WTC11 (cell line): Measurements from ENCODE around the gene STK32C.

Experiments used
- ETV6 ChIP-seq: sonication (generic); formaldehyde crosslinking; IDR thresholded peaks from 2 replicates; pipeline ENCODE4 v1.8.1; 2022; ENCODE audit warnings: mild to moderate bottlenecking, missing genetic modification reagents
- SMAD3 ChIP-seq: sonication (generic); formaldehyde crosslinking; IDR thresholded peaks from 2 replicates; pipeline ENCODE4 v1.8.0; 2022; ENCODE audit warnings: missing genetic modification reagents, mild to moderate bottlenecking, borderline replicate concordance
- TF ChIP-seq, protein P1 (sequence below): fragments of 200-600 bp; IDR thresholded peaks from 2 replicates; pipeline ENCODE4 v1.8.0; 2022; ENCODE audit warnings: antibody characterized with exemption
- TF ChIP-seq, protein P2 (sequence below): sonication (generic); formaldehyde crosslinking; IDR thresholded peaks from 2 replicates; pipeline ENCODE4 v1.8.0; 2022; ENCODE audit warnings: mild to moderate bottlenecking, missing genetic modification reagents

DNA sequence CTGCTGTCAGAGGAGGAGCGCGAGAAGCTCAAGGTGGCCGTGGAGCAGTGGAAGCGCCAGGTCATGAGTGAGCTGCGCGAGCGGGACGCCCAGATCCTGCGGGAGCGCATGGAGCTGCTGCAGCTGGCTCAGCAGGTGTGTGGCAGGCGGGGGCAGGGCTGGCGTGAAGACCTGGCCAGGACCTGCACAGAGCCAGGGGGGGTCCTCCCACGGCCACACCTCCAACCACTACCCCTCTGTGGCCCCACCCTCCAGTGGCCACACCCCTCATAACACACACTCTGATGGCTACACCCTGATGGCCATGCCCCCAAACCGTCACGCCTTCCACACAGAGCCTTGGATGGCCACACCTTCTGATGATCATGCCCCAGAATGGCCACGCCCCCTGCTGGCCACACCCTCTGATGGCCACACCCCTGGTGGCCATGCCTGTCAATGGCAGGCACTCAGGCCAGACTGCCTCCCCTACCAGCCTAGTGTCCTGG lies 144.4 kb downstream of the STK32C start:
- TF ChIP-seq, protein P1, sequence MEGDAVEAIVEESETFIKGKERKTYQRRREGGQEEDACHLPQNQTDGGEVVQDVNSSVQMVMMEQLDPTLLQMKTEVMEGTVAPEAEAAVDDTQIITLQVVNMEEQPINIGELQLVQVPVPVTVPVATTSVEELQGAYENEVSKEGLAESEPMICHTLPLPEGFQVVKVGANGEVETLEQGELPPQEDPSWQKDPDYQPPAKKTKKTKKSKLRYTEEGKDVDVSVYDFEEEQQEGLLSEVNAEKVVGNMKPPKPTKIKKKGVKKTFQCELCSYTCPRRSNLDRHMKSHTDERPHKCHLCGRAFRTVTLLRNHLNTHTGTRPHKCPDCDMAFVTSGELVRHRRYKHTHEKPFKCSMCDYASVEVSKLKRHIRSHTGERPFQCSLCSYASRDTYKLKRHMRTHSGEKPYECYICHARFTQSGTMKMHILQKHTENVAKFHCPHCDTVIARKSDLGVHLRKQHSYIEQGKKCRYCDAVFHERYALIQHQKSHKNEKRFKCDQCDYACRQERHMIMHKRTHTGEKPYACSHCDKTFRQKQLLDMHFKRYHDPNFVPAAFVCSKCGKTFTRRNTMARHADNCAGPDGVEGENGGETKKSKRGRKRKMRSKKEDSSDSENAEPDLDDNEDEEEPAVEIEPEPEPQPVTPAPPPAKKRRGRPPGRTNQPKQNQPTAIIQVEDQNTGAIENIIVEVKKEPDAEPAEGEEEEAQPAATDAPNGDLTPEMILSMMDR: peak; percentile 71
- no peak for TF ChIP-seq ETV6 (CRISPR knock-in tag)
- TF ChIP-seq, protein P2, sequence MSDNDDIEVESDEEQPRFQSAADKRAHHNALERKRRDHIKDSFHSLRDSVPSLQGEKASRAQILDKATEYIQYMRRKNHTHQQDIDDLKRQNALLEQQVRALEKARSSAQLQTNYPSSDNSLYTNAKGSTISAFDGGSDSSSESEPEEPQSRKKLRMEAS (CRISPR knock-in tag): no peak
- no peak for TF ChIP-seq SMAD3 (CRISPR knock-in tag)
